ENCODE measurements around the gene NEDD4.
A peak's percentile ranks its signal among the peaks of the same experiment; 100 is the strongest.
"Not testable (repeated sequence)": the region's sequence is repeated elsewhere in the genome, so short reads cannot be mapped to it uniquely, and the experiment has no call there.

NEDD4 gene

DNA sequence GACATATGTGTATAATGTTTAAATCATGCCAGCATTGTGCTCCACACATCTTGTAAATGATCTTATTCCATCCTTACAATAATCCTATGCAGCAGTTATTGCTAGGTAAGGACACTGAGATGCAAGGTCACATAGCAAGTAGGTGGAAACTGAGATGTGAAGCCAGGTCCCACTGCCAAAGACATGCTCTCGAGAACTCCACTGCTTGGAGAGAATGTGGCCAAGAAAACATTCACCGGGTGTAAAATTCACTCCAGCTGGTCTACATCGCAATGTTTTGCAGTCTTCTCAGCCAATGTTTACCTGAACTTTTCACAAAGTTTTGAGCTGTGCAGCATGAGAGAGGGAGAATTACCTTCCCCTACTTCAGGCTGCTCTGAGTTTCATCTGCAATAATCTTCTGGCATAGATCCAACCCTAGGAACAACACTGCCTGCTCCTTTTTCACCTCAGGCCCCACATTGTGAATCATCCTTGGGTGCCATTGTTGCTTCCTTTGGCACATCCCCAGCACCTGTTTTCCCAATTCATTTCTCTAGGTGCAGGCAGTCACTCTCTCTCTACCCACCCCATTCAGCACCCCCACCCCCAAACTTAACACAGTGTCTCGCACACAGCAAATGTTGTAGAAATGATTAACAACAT is 197.0 kb downstream of the NEDD4 start:
- TF ChIP-seq CTCF (IDR thresholded peaks at IDR 0.05; ENCODE audit: control extremely low read depth, extremely low read depth, low read depth, missing control alignments) = no peak
- DNase-seq (ENCODE audit: extremely low spot score) = no peak
- CTCF ChIA-PET = interaction anchor here (5.5 kb wide), 1 partner anchor 8 kb away, joined by 43 read pairs; no protein-coding TSS in a partner anchor
- POLR2A ChIA-PET = no interaction called here

DNA sequence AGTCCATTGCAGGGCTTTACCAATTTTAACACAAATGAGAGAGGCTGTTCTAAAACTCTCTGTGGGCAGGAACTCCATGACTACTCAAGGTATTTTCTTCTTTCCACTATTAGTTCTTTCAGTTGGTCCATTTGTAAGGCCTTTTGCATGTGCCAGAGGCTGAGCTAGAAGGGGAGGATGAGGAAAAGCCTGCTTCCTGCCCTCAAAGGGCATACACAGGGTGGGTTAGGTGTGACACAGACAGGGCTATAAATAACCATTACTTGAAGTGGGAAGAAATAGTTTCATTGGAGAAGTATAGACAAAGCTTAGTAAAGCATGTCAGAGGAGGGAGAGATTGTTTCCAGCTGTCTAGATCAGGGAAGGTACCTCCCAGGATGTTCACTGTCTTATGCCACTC is 198.4 kb downstream of the NEDD4 start:
- CTCF ChIA-PET = no interaction called here
- POLR2A ChIA-PET = no interaction called here
- no peak for DNase-seq (ENCODE audit: extremely low spot score)

GRCh38 chr15:55791551-55792400 is 201.6 kb downstream of the NEDD4 start:
- no peak for DNase-seq (ENCODE audit: extremely low spot score)
- POLR2A ChIA-PET = no interaction called here
- CTCF ChIA-PET = no interaction called here
- TF ChIP-seq CTCF (IDR thresholded peaks at IDR 0.05; ENCODE audit: control extremely low read depth, extremely low read depth, low read depth, missing control alignments) = no peak

More for the DNA sequence above, 198.4 kb downstream of the NEDD4 start:
- TF ChIP-seq CTCF (IDR thresholded peaks at IDR 0.05; ENCODE audit: control extremely low read depth, extremely low read depth, low read depth, missing control alignments) = no peak

- peak; percentile 50 for TF ChIP-seq CTCF (IDR thresholded peaks at IDR 0.05; ENCODE audit: control extremely low read depth, extremely low read depth, low read depth, missing control alignments)
- CTCF ChIA-PET = interaction anchor here (0.8 to 5.0 kb wide), 9 partner anchors 10 to 269 kb away, joined by 3 to 43 read pairs (median 4); no protein-coding TSS in a partner anchor
- POLR2A ChIA-PET = no interaction called here
- DNase-seq (ENCODE audit: extremely low spot score) = peak; percentile 41
These were observed 204.2 kb downstream of the NEDD4 start for GRCh38 chr15:55789066-55789660.

GRCh38 chr15:55786341-55786740 is 207.1 kb downstream of the NEDD4 start:
- ChIA-PET POLR2A (no interaction called here), CTCF (interaction anchor here (0.8 to 5.0 kb wide), 3 partner anchors 11 to 63 kb away, joined by 3 to 43 read pairs (median 10); no protein-coding TSS in a partner anchor)
- no peak for DNase-seq (ENCODE audit: extremely low spot score)
- no peak for TF ChIP-seq CTCF (IDR thresholded peaks at IDR 0.05; ENCODE audit: control extremely low read depth, extremely low read depth, low read depth, missing control alignments)

- CTCF ChIA-PET = interaction anchor here (2.2 kb wide), 1 partner anchor 10 kb away, joined by 10 read pairs; no protein-coding TSS in a partner anchor
- POLR2A ChIA-PET; DNase-seq (ENCODE audit: extremely low spot score): not testable (repeated sequence)
These were observed 207.8 kb downstream of the NEDD4 start for GRCh38 chr15:55785593-55785992.
